Small intestine (tissue), 7 donors: ENCODE data around the gene FEM1C. TPM values are rescaled to one million over a fixed set of nuclear protein-coding genes. Genes with fewer than 3 reads are reported as not detected.
A peak's percentile ranks its signal among the peaks of the same experiment; 100 is the strongest.

Experiments
- DNase-seq, 2 donors: peaks; one replicate each; pipeline versions ENCODE4 v3.0.0 to v3.0.0-alpha.2; 2013
- FAIRE-seq: peaks from 2 replicates; lab custom pipeline; 2012; peaks lifted over from hg19 to GRCh38; lab: Jason Lieb, UNC
- H3K27ac ChIP-seq, 3 donors: one replicate each; pipeline ENCODE4 v1.5.1; 2013; ENCODE audit warnings: low read length in 2 of 3, mild to moderate bottlenecking in 2 of 3, control low read depth in 1 of 3, inconsistent platforms in 1 of 3, low read depth in 1 of 3, moderate library complexity in 1 of 3
- H3K27me3 ChIP-seq, 3 donors: one replicate each; pipeline ENCODE4 v1.6.1; 2013; ENCODE audit warnings: low read length in 3 of 3, inconsistent platforms in 1 of 3; ENCODE audit not compliant: control insufficient read depth in 3 of 3, insufficient read depth in 3 of 3
- H3K36me3 ChIP-seq, 3 donors: one replicate each; pipeline ENCODE4 v1.6.1; 2013; ENCODE audit warnings: low read length in 3 of 3, inconsistent platforms in 1 of 3, low read depth in 1 of 3, mild to moderate bottlenecking in 1 of 3, moderate library complexity in 1 of 3; ENCODE audit not compliant: control insufficient read depth in 3 of 3, insufficient read depth in 2 of 3
- H3K4me1 ChIP-seq, 3 donors: one replicate each; pipeline ENCODE4 v1.6.1; 2013; ENCODE audit warnings: low read length in 2 of 3, inconsistent platforms in 1 of 3, low read depth in 1 of 3, mild to moderate bottlenecking in 1 of 3, moderate library complexity in 1 of 3; ENCODE audit not compliant: control insufficient read depth in 3 of 3, insufficient read depth in 2 of 3
- H3K4me3 ChIP-seq, 3 donors: one replicate each; pipeline ENCODE4 v1.5.1; 2013; ENCODE audit warnings: low read length in 3 of 3, control low read depth in 1 of 3, inconsistent platforms in 1 of 3, low read depth in 1 of 3, mild to moderate bottlenecking in 1 of 3, moderate library complexity in 1 of 3
- H3K9me3 ChIP-seq, 2 donors: one replicate each; pipeline ENCODE4 v1.6.1; 2013; ENCODE audit warnings: low read depth in 1 of 2, low read length in 1 of 2; ENCODE audit not compliant: control insufficient read depth in 2 of 2, insufficient read depth in 1 of 2
- WGBS, 3 donors: extraction: QIAGEN DNeasy Blood & Tissue Kit; methylation state at CpG; one replicate each; pipeline ENCODE4 v1.1.7; 2013; 5-methylcytosine and 5-hydroxymethylcytosine counted together
- polyA plus RNA-seq, 4 donors: library from polyadenylated mRNA; stranded (reverse) in 3 of 4; unstranded in 1 of 4; fragments of 200-250 nt in 3 of 4; fragments of 120-200 nt in 1 of 4; gene quantifications; one replicate each; pipeline versions ENCODE4 v1.2.1 to v1.2.3, GENCODE V29; 2013
- donor health status: healthy with polysubstance abuse.
- donor health status: control.
- donor health status: control.
- donor health status: Bipolar disorder and iron deficiency.
- donor health status: healthy.

The FEM1C gene
- polyA plus RNA-seq, 4 donors, result 7.9 to 18.9 (median 11.5) TPM

GRCh38 chr5:115543365-115544042 lies 1.1 kb downstream of the FEM1C start:
- WGBS, 3 donors, result 2 to 6% (median 5%) methylated on average over 15 of the region's 15 CpGs
- peaks cover 0 to 7% (median 4%) of the 10 kb centered on the region in 3 donors for H3K36me3 ChIP-seq
- peak overlapping the region; percentile 95 to 100 (median 100) for H3K27ac ChIP-seq
- FAIRE-seq (no peak), DNase-seq (peak; percentile 87 to 90)
- no peaks in the 10 kb centered on the region for H3K27me3 ChIP-seq
- peak overlapping the region; percentile 66 to 99 (median 94) for H3K4me3 ChIP-seq
- H3K9me3 ChIP-seq, result peaks cover 0 to 22% of the 10 kb centered on the region in 2 donors
- peaks cover 3 to 12% (median 3%) of the 10 kb centered on the region in 3 donors for H3K4me1 ChIP-seq

GRCh38 chr5:115542651-115543364 lies 1.8 kb downstream of the FEM1C start:
- FAIRE-seq (no peak), DNase-seq (no peak)
- Histone ChIP-seq H3K27me3 (no peaks in the 10 kb centered on the region), H3K9me3 (peaks cover 0 to 18% of the 10 kb centered on the region in 2 donors), H3K4me1 (peaks cover 3 to 16% (median 6%) of the 10 kb centered on the region in 3 donors), H3K27ac (peak overlapping the region; percentile 95 to 100 (median 100)), H3K4me3 (peak overlapping the region; percentile 66 to 99 (median 94)), H3K36me3 (peaks cover 0 to 9% (median 4%) of the 10 kb centered on the region in 3 donors)
- 12 to 34% (median 22%) methylated on average over 10 of the region's 10 CpGs for WGBS, 3 donors

- Histone ChIP-seq H3K4me1 (peaks cover 6 to 16% (median 9%) of the 10 kb centered on the region in 3 donors), H3K27me3 (no peaks in the 10 kb centered on the region), H3K9me3 (peaks cover 0 to 14% of the 10 kb centered on the region in 2 donors), H3K36me3 (peaks cover 0 to 9% (median 4%) of the 10 kb centered on the region in 3 donors), H3K27ac (peak overlapping the region in 1 of 3 donors; percentile 95), H3K4me3 (peak overlapping the region; percentile 34 to 94 (median 66))
- 4 to 15% (median 9%) methylated on average over 2 of the region's 2 CpGs for WGBS, 3 donors
- FAIRE-seq (no peak), DNase-seq (peak in 1 of 2 donors; percentile 36)
Measured at GRCh38 chr5:115542086-115542485, 2.5 kb downstream of the FEM1C start.

GRCh38 chr5:115541611-115542010 lies 3.0 kb downstream of the FEM1C start:
- Histone ChIP-seq H3K27ac (peak overlapping the region in 1 of 3 donors; percentile 95), H3K36me3 (peaks cover 0 to 9% (median 4%) of the 10 kb centered on the region in 3 donors)
- peak; percentile 68 for FAIRE-seq

GRCh38 chr5:115535479-115536035 lies 9.0 kb downstream of the FEM1C start:
- Histone ChIP-seq H3K4me1 (peaks cover 6 to 20% (median 18%) of the 10 kb centered on the region in 3 donors), H3K27me3 (no peaks in the 10 kb centered on the region), H3K4me3 (no peak overlapping the region), H3K36me3 (peaks cover 0 to 7% (median 0%) of the 10 kb centered on the region in 3 donors), H3K27ac (no peak overlapping the region), H3K9me3 (no peaks in the 10 kb centered on the region)
- 86 to 92% (median 92%) methylated on average over 3 of the region's 3 CpGs for WGBS, 3 donors
- DNase-seq (no peak), FAIRE-seq (no peak)

More at GRCh38 chr5:115541611-115542010, 3.0 kb downstream of the FEM1C start:
- H3K9me3 ChIP-seq, result peaks cover 0 to 12% of the 10 kb centered on the region in 2 donors
- 11 to 20% (median 19%) methylated on average over 2 of the region's 2 CpGs for WGBS, 3 donors
- peak in 1 of 2 donors; percentile 28 for DNase-seq
- H3K27me3 ChIP-seq, result no peaks in the 10 kb centered on the region
- peaks cover 6 to 16% (median 9%) of the 10 kb centered on the region in 3 donors for H3K4me1 ChIP-seq
- H3K4me3 ChIP-seq, result peak overlapping the region in 2 of 3 donors; percentile 58 to 66

GRCh38 chr5:115532517-115532916 lies 12.1 kb downstream of the FEM1C start:
- DNase-seq (peak; percentile 43 to 63), FAIRE-seq (no peak)
- Histone ChIP-seq H3K4me3 (no peak overlapping the region), H3K27ac (peak overlapping the region in 1 of 3 donors; percentile 74), H3K36me3 (peaks cover 0 to 3% (median 2%) of the 10 kb centered on the region in 3 donors), H3K4me1 (peaks cover 0 to 13% (median 4%) of the 10 kb centered on the region in 3 donors), H3K27me3 (no peaks in the 10 kb centered on the region), H3K9me3 (no peaks in the 10 kb centered on the region)
- 6 to 41% (median 27%) methylated on average over 2 of the region's 2 CpGs for WGBS, 3 donors

GRCh38 chr5:115531787-115532367 lies 12.7 kb downstream of the FEM1C start:
- FAIRE-seq, result no peak
- H3K27ac ChIP-seq, result peak overlapping the region in 1 of 3 donors; percentile 74

More at GRCh38 chr5:115531787-115532367, 12.7 kb downstream of the FEM1C start:
- 25 to 74% (median 72%) methylated on average over 1 of the region's 1 CpG for WGBS, 3 donors
- H3K4me3 ChIP-seq, result no peak overlapping the region
- no peaks in the 10 kb centered on the region for H3K27me3 ChIP-seq
- DNase-seq, result no peak
- H3K36me3 ChIP-seq, result peaks cover 0 to 4% (median 2%) of the 10 kb centered on the region in 3 donors
- H3K9me3 ChIP-seq, result no peaks in the 10 kb centered on the region
- peaks cover 0 to 9% (median 6%) of the 10 kb centered on the region in 3 donors for H3K4me1 ChIP-seq
